Measurements from ENCODE around the gene HADHA.

The HADHA gene

DNA sequence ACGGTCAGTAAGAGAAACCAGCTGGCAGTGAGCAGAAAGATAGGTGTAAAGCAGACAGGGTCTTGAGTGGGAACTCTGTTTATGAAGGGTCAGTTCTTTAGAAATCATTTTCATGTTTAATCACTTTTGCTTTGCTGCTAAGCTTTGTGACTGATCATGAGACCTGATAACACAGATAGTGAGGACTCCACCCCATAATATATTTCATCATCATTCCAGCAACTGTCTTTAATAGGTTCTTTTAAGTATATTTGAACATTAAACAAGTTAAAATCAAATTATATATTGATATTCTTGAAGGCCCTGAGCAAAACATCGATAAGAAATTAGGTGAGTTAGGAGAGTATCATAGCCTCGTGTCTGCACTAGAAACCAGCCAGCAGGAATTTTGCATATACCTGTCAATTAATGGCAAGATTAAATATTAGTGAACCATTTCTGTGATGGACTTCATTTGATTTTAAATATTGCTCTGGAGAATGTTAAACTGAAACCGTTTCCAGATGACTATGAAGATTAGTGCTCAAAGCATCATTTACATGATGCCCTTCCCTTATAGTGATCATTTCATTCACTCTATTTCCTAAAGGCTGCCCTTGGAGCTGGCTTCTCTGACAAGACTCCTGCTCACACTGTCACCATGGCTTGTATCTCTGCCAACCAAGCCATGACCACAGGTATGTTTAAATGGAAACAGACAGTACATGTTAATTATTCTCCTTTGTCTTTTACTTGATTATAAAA lies 32.2 kb upstream of the HADHA start:
- no CpG with 5 or more reads among the region's 4 CpGs for WGBS, 2 donors (ENCODE audit: extremely low coverage in 2 of 2, insufficient read length in 2 of 2, insufficient replicate concordance in 1 of 2)
- peaks cover 7 to 91% of the 10 kb centered on the region in 2 donors for H3K36me3 ChIP-seq (replicated peaks in 1 of 2; ENCODE audit: control insufficient read depth in 2 of 2, insufficient read depth in 2 of 2, low read length in 2 of 2)
- H3K4me3 ChIP-seq (ENCODE audit: low read length in 2 of 2), result no peak overlapping the region
- H3K14ac ChIP-seq (ENCODE audit: low read length), result no peak overlapping the region
- H3K4ac ChIP-seq (ENCODE audit: low read length), result no peak overlapping the region
- no peak overlapping the region for H3K23ac ChIP-seq (ENCODE audit: low read depth, low read length, poor library complexity)
- H3K18ac ChIP-seq (ENCODE audit: low read length), result no peak overlapping the region
- no peaks in the 10 kb centered on the region for H3K4me1 ChIP-seq (ENCODE audit: control insufficient read depth in 2 of 2, insufficient read depth in 1 of 2, low read depth in 1 of 2, low read length in 2 of 2)
- H3K9ac ChIP-seq (ENCODE audit: low read depth, low read length, poor library complexity), result no peak overlapping the region
- H3K27me3 ChIP-seq (ENCODE audit: control insufficient read depth in 3 of 3, insufficient read depth in 3 of 3, low read depth in 1 of 3, low read length in 3 of 3), result no peaks in the 10 kb centered on the region
- H2AK5ac ChIP-seq (ENCODE audit: low read depth, low read length), result no peak overlapping the region
- no peak overlapping the region for H3K27ac ChIP-seq (replicated peaks; ENCODE audit: low read length)
- H2AFZ ChIP-seq (ENCODE audit: low read length), result no peak overlapping the region
- no peak overlapping the region for H4K8ac ChIP-seq (ENCODE audit: low read depth, low read length)
- no peak overlapping the region for H3K4me2 ChIP-seq (ENCODE audit: insufficient read depth, low read length, poor library complexity, severe bottlenecking)
- H2BK15ac ChIP-seq (ENCODE audit: low read length), result no peak overlapping the region
- H2BK5ac ChIP-seq (ENCODE audit: low read length), result no peak overlapping the region
- H3K9me3 ChIP-seq (replicated peaks in 1 of 2; ENCODE audit: control insufficient read depth in 2 of 2, insufficient read depth in 1 of 2, low read depth in 1 of 2, low read length in 2 of 2), result no peaks in the 10 kb centered on the region
- no peak for DNase-seq (ENCODE audit: low spot score)
- H2BK120ac ChIP-seq (ENCODE audit: low read depth, low read length), result no peak overlapping the region
- H2BK12ac ChIP-seq (ENCODE audit: low read length), result no peak overlapping the region
- no peaks in the 10 kb centered on the region for H3K79me1 ChIP-seq (ENCODE audit: low read depth, low read length)
- H4K91ac ChIP-seq (ENCODE audit: low read depth, low read length, poor library complexity), result no peak overlapping the region

DNA sequence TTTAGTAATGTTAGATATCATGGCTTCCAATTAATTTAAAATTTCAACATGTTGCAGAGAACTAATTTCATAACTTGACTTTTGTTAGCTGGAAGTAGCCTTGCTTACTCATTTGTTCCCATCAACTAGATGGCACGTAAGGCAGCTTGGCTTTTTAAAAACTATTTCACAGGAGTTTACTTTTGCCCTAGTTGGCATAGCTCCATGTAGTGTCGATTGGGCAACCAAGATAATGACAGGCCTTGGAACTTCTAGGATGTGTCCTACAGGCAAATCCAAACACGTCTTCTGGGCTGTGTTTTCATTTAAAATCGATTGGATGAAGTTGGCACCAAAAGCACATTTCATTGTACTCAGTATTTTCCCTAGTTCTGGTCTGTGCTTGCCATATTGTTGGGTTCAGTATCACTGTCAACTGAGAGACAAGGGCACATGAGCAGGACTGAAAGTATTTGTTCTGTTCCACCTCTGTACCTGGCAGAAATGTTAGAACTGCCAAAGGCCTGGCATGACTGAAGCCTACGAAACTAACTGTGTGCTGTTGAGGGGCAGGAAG lies 29.7 kb upstream of the HADHA start:
- no peak overlapping the region for H2AK5ac ChIP-seq (ENCODE audit: low read depth, low read length)
- no peak overlapping the region for H4K91ac ChIP-seq (ENCODE audit: low read depth, low read length, poor library complexity)
- H3K4me2 ChIP-seq (ENCODE audit: insufficient read depth, low read length, poor library complexity, severe bottlenecking), result no peak overlapping the region
- no peaks in the 10 kb centered on the region for H3K9me3 ChIP-seq (replicated peaks in 1 of 2; ENCODE audit: control insufficient read depth in 2 of 2, insufficient read depth in 1 of 2, low read depth in 1 of 2, low read length in 2 of 2)
- no peak overlapping the region for H2AFZ ChIP-seq (ENCODE audit: low read length)
- H3K79me1 ChIP-seq (ENCODE audit: low read depth, low read length), result no peaks in the 10 kb centered on the region
- no peak overlapping the region for H2BK15ac ChIP-seq (ENCODE audit: low read length)
- no peaks in the 10 kb centered on the region for H3K4me1 ChIP-seq (ENCODE audit: control insufficient read depth in 2 of 2, insufficient read depth in 1 of 2, low read depth in 1 of 2, low read length in 2 of 2)
- H2BK120ac ChIP-seq (ENCODE audit: low read depth, low read length), result no peak overlapping the region
- H3K9ac ChIP-seq (ENCODE audit: low read depth, low read length, poor library complexity), result no peak overlapping the region
- no peak overlapping the region for H2BK12ac ChIP-seq (ENCODE audit: low read length)
- H3K4ac ChIP-seq (ENCODE audit: low read length), result no peak overlapping the region
- no peak overlapping the region for H2BK5ac ChIP-seq (ENCODE audit: low read length)
- H3K18ac ChIP-seq (ENCODE audit: low read length), result no peak overlapping the region
- H3K4me3 ChIP-seq (ENCODE audit: low read length in 2 of 2), result no peak overlapping the region
- H3K27ac ChIP-seq (replicated peaks; ENCODE audit: low read length), result no peak overlapping the region
- H3K23ac ChIP-seq (ENCODE audit: low read depth, low read length, poor library complexity), result no peak overlapping the region
- no peak for DNase-seq (ENCODE audit: low spot score)
- no peak overlapping the region for H3K14ac ChIP-seq (ENCODE audit: low read length)
- peaks cover 4 to 80% of the 10 kb centered on the region in 2 donors for H3K36me3 ChIP-seq (replicated peaks in 1 of 2; ENCODE audit: control insufficient read depth in 2 of 2, insufficient read depth in 2 of 2, low read length in 2 of 2)
- no peaks in the 10 kb centered on the region for H3K27me3 ChIP-seq (ENCODE audit: control insufficient read depth in 3 of 3, insufficient read depth in 3 of 3, low read depth in 1 of 3, low read length in 3 of 3)
- no CpG with 5 or more reads among the region's 5 CpGs for WGBS, 2 donors (ENCODE audit: extremely low coverage in 2 of 2, insufficient read length in 2 of 2, insufficient replicate concordance in 1 of 2)
- H4K8ac ChIP-seq (ENCODE audit: low read depth, low read length), result no peak overlapping the region

DNA sequence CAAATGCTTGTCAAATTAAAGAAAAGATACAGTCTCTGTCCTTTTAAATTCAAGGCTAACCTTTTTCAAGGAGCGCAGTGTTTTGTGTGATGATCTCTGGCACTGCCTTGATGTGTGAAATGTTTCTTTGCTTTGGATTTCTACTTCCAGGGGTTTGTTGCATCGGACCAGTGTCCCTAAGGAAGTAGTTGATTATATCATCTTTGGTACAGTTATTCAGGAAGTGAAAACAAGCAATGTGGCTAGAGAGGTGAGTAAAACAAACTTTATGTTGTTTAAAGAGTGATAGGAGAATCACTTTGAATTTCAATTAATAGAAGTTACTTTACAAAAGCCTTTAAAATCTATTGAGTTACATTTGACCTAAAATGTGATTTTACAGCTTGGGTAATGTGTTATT lies 29.1 kb upstream of the HADHA start:
- Histone ChIP-seq H3K4me2 (ENCODE audit: insufficient read depth, low read length, poor library complexity, severe bottlenecking) (no peak overlapping the region), H2BK12ac (ENCODE audit: low read length) (no peak overlapping the region), H3K27me3 (ENCODE audit: control insufficient read depth in 3 of 3, insufficient read depth in 3 of 3, low read depth in 1 of 3, low read length in 3 of 3) (no peaks in the 10 kb centered on the region), H3K14ac (ENCODE audit: low read length) (no peak overlapping the region), H2BK120ac (ENCODE audit: low read depth, low read length) (no peak overlapping the region), H3K4me1 (ENCODE audit: control insufficient read depth in 2 of 2, insufficient read depth in 1 of 2, low read depth in 1 of 2, low read length in 2 of 2) (no peaks in the 10 kb centered on the region), H4K8ac (ENCODE audit: low read depth, low read length) (no peak overlapping the region), H2BK5ac (ENCODE audit: low read length) (no peak overlapping the region), H3K9me3 (replicated peaks in 1 of 2; ENCODE audit: control insufficient read depth in 2 of 2, insufficient read depth in 1 of 2, low read depth in 1 of 2, low read length in 2 of 2) (no peaks in the 10 kb centered on the region), H3K36me3 (replicated peaks in 1 of 2; ENCODE audit: control insufficient read depth in 2 of 2, insufficient read depth in 2 of 2, low read length in 2 of 2) (peaks cover 2 to 74% of the 10 kb centered on the region in 2 donors), H3K4ac (ENCODE audit: low read length) (no peak overlapping the region), H2AFZ (ENCODE audit: low read length) (no peak overlapping the region), H3K18ac (ENCODE audit: low read length) (no peak overlapping the region), H2AK5ac (ENCODE audit: low read depth, low read length) (no peak overlapping the region), H2BK15ac (ENCODE audit: low read length) (no peak overlapping the region), H3K4me3 (ENCODE audit: low read length in 2 of 2) (no peak overlapping the region), H3K23ac (ENCODE audit: low read depth, low read length, poor library complexity) (no peak overlapping the region), H3K79me1 (ENCODE audit: low read depth, low read length) (no peaks in the 10 kb centered on the region), H3K9ac (ENCODE audit: low read depth, low read length, poor library complexity) (no peak overlapping the region), H3K27ac (replicated peaks; ENCODE audit: low read length) (no peak overlapping the region), H4K91ac (ENCODE audit: low read depth, low read length, poor library complexity) (no peak overlapping the region)
- WGBS, 2 donors (ENCODE audit: extremely low coverage in 2 of 2, insufficient read length in 2 of 2, insufficient replicate concordance in 1 of 2), result no CpG with 5 or more reads among the region's 2 CpGs
- no peak for DNase-seq (ENCODE audit: low spot score)

DNA sequence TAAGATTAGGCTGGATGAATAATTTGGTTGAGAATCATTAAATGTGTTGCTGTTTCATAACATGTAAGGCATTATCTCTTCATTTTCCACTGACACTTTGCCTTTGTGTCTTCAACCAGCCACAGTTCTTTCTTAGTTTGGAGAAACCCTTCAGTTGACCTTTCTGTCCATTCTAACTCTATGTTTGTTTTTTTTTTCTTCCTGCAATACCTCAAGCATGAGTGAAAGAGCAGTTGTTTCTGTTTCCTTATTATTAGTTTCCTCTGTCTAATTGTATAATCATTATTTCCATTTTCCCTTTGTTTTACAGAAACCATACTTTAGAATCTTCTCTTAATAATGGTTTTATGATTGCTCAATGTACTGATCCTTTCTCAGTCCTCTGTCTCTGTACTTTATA lies 25.9 kb upstream of the HADHA start:
- no peak overlapping the region for H2BK15ac ChIP-seq (ENCODE audit: low read length)
- no peaks in the 10 kb centered on the region for H3K9me3 ChIP-seq (replicated peaks in 1 of 2; ENCODE audit: control insufficient read depth in 2 of 2, insufficient read depth in 1 of 2, low read depth in 1 of 2, low read length in 2 of 2)
- H2BK5ac ChIP-seq (ENCODE audit: low read length), result no peak overlapping the region
- H3K9ac ChIP-seq (ENCODE audit: low read depth, low read length, poor library complexity), result no peak overlapping the region
- H2AFZ ChIP-seq (ENCODE audit: low read length), result no peak overlapping the region
- H3K14ac ChIP-seq (ENCODE audit: low read length), result no peak overlapping the region
- no peak overlapping the region for H3K4ac ChIP-seq (ENCODE audit: low read length)
- H4K8ac ChIP-seq (ENCODE audit: low read depth, low read length), result no peak overlapping the region
- no peak for DNase-seq (ENCODE audit: low spot score)
- no peak overlapping the region for H2BK12ac ChIP-seq (ENCODE audit: low read length)
- H2AK5ac ChIP-seq (ENCODE audit: low read depth, low read length), result no peak overlapping the region
- H3K4me1 ChIP-seq (ENCODE audit: control insufficient read depth in 2 of 2, insufficient read depth in 1 of 2, low read depth in 1 of 2, low read length in 2 of 2), result no peaks in the 10 kb centered on the region
- H3K23ac ChIP-seq (ENCODE audit: low read depth, low read length, poor library complexity), result no peak overlapping the region
- no peak overlapping the region for H3K18ac ChIP-seq (ENCODE audit: low read length)
- H3K4me2 ChIP-seq (ENCODE audit: insufficient read depth, low read length, poor library complexity, severe bottlenecking), result no peak overlapping the region
- no peaks in the 10 kb centered on the region for H3K27me3 ChIP-seq (ENCODE audit: control insufficient read depth in 3 of 3, insufficient read depth in 3 of 3, low read depth in 1 of 3, low read length in 3 of 3)
- H3K36me3 ChIP-seq (replicated peaks in 1 of 2; ENCODE audit: control insufficient read depth in 2 of 2, insufficient read depth in 2 of 2, low read length in 2 of 2), result peaks cover 0 to 46% of the 10 kb centered on the region in 2 donors
- H3K4me3 ChIP-seq (ENCODE audit: low read length in 2 of 2), result no peak overlapping the region
- H2BK120ac ChIP-seq (ENCODE audit: low read depth, low read length), result no peak overlapping the region
- no peaks in the 10 kb centered on the region for H3K79me1 ChIP-seq (ENCODE audit: low read depth, low read length)
- H3K27ac ChIP-seq (replicated peaks; ENCODE audit: low read length), result no peak overlapping the region
- H4K91ac ChIP-seq (ENCODE audit: low read depth, low read length, poor library complexity), result no peak overlapping the region
